ENCODE results near the gene TMEM260.

Gene TMEM260

GRCh38 chr14:56579345-56580220 is at the start of gene TMEM260:
TMEM260 (plus strand) TSS chr14:56579798; CDS start chr14:56579915, 117 bp downstream.
- peak; percentile 96 for DNase-seq

- DNase-seq = no peak
Measured at GRCh38 chr14:56532546-56532945, 47.1 kb upstream of the TMEM260 start.

GRCh38 chr14:56534656-56535055 is 44.9 kb upstream of the TMEM260 start:
- no peak for DNase-seq

- DNase-seq = no peak
Measured at GRCh38 chr14:56539862-56540261, 39.7 kb upstream of the TMEM260 start.

- DNase-seq = no peak
Measured at GRCh38 chr14:56543436-56543835, 36.2 kb upstream of the TMEM260 start.

- no peak for DNase-seq
Measured at GRCh38 chr14:56549721-56550120, 29.9 kb upstream of the TMEM260 start.

GRCh38 chr14:56552615-56553014 is 27.0 kb upstream of the TMEM260 start:
- no peak for DNase-seq

GRCh38 chr14:56554301-56554700 is 25.3 kb upstream of the TMEM260 start:
- no peak for DNase-seq

GRCh38 chr14:56555921-56556570 is 23.6 kb upstream of the TMEM260 start:
- DNase-seq = no peak

GRCh38 chr14:56559182-56559581 is 20.4 kb upstream of the TMEM260 start:
- DNase-seq = no peak

- no peak for DNase-seq
Measured at GRCh38 chr14:56561606-56562005, 18.0 kb upstream of the TMEM260 start.

GRCh38 chr14:56562883-56563282 is 16.7 kb upstream of the TMEM260 start:
- no peak for DNase-seq

GRCh38 chr14:56569174-56569573 is 10.4 kb upstream of the TMEM260 start:
- no peak for DNase-seq

GRCh38 chr14:56570295-56570694 is 9.3 kb upstream of the TMEM260 start:
- no peak for DNase-seq

- DNase-seq = no peak
Measured at GRCh38 chr14:56580221-56580711, 668 bp downstream of the TMEM260 start.

GRCh38 chr14:56581041-56581727 is 1.6 kb downstream of the TMEM260 start:
- no peak for DNase-seq

- no peak for DNase-seq
Measured at GRCh38 chr14:56585461-56586084, 6.0 kb downstream of the TMEM260 start.

- no peak for DNase-seq
Measured at GRCh38 chr14:56587701-56588100, 8.1 kb downstream of the TMEM260 start.

- no peak for DNase-seq
Measured at GRCh38 chr14:56590535-56590960, 10.9 kb downstream of the TMEM260 start.

GRCh38 chr14:56592746-56593544 is 13.3 kb downstream of the TMEM260 start:
- DNase-seq = no peak

GRCh38 chr14:56594428-56594827 is 14.8 kb downstream of the TMEM260 start:
- no peak for DNase-seq

- DNase-seq = no peak
Measured at GRCh38 chr14:56598519-56598918, 18.9 kb downstream of the TMEM260 start.

Measured in activated CD8-positive, alpha-beta memory T cell treated with anti-CD3 and anti-CD28 coated beads for 24 hours (primary cell).